Measurements from ENCODE around the gene ZNF836. TPM values are rescaled to one million over a fixed set of nuclear protein-coding genes. Genes with fewer than 3 reads are reported as not detected.

ZNF836 gene
- total RNA-seq, 1 experiment from 2014 or later, result 14.3 TPM

DNA sequence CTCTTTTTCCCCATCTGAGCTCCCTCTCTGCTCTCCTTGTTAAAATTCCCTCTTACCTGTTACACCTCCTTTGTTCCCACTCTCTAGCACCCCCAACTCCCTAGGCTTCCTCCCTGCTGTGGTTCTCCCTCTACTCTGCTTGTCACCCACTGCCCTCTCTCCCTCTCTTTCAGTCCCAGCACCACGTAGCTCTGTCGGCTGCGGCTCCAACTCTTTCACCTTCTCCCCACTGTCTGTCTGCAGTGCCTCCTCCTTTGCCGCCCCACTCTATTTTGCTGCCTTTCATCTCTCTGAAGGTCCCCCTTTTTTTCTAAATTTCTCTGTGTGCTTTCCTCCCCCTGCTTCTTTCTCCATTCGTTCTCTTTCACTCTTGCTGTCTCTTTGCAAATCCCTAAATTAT lies 1.1 kb downstream of the ZNF836 start:
- TF ChIP-seq, protein P1, sequence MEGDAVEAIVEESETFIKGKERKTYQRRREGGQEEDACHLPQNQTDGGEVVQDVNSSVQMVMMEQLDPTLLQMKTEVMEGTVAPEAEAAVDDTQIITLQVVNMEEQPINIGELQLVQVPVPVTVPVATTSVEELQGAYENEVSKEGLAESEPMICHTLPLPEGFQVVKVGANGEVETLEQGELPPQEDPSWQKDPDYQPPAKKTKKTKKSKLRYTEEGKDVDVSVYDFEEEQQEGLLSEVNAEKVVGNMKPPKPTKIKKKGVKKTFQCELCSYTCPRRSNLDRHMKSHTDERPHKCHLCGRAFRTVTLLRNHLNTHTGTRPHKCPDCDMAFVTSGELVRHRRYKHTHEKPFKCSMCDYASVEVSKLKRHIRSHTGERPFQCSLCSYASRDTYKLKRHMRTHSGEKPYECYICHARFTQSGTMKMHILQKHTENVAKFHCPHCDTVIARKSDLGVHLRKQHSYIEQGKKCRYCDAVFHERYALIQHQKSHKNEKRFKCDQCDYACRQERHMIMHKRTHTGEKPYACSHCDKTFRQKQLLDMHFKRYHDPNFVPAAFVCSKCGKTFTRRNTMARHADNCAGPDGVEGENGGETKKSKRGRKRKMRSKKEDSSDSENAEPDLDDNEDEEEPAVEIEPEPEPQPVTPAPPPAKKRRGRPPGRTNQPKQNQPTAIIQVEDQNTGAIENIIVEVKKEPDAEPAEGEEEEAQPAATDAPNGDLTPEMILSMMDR (conservative IDR thresholded peaks at IDR 0.05), result no peak
- no peak for TF ChIP-seq EZH2 (IDR thresholded peaks at IDR 0.05; ENCODE audit: low read depth)
- no peaks in the 10 kb centered on the region for H3K27me3 ChIP-seq (ENCODE audit: insufficient read depth, low read depth)
- H3K4me1 ChIP-seq (replicated peaks; ENCODE audit: insufficient read depth), result 0 out of 2 replicates have a peak, but pooled peaks cover 7% of the 10 kb centered on the region
- peak overlapping the region; percentile 97 for H2AFZ ChIP-seq
- ChIA-PET CTCF (no interaction called here), POLR2A (ENCODE audit: unreplicated experiment) (interaction anchor here (0.7 kb wide), 1 partner anchor 1141 kb away, joined by 5 read pairs; no protein-coding TSS in a partner anchor)
- no peaks in the 10 kb centered on the region for H3K9me2 ChIP-seq (ENCODE audit: insufficient read depth)
- no peaks in the 10 kb centered on the region for H3K79me2 ChIP-seq (ENCODE audit: low read depth)
- no TSS peak for BruUV-seq (replicated peaks)
- H4K20me1 ChIP-seq (ENCODE audit: insufficient read depth), result no peaks in the 10 kb centered on the region
- no peaks in the 10 kb centered on the region for H3F3A ChIP-seq (ENCODE audit: insufficient read depth, low read depth)
- DNase-seq, result no peak
- H3K4me3 ChIP-seq, result peak overlapping the region; percentile 95
- H3K27ac ChIP-seq, result no peak overlapping the region
- H3K9me3 ChIP-seq (ENCODE audit: insufficient read depth, low read depth), result peaks cover 10% of the 10 kb centered on the region; the same call in 1 of the 2 replicates
- peak overlapping the region; percentile 99 for H3K4me2 ChIP-seq
- peaks cover 29% of the 10 kb centered on the region for H3K36me3 ChIP-seq (ENCODE audit: low read depth)
- intact Hi-C loops (cut with micrococcal nuclease; ENCODE audit: unreplicated experiment), result no loop called here

DNA sequence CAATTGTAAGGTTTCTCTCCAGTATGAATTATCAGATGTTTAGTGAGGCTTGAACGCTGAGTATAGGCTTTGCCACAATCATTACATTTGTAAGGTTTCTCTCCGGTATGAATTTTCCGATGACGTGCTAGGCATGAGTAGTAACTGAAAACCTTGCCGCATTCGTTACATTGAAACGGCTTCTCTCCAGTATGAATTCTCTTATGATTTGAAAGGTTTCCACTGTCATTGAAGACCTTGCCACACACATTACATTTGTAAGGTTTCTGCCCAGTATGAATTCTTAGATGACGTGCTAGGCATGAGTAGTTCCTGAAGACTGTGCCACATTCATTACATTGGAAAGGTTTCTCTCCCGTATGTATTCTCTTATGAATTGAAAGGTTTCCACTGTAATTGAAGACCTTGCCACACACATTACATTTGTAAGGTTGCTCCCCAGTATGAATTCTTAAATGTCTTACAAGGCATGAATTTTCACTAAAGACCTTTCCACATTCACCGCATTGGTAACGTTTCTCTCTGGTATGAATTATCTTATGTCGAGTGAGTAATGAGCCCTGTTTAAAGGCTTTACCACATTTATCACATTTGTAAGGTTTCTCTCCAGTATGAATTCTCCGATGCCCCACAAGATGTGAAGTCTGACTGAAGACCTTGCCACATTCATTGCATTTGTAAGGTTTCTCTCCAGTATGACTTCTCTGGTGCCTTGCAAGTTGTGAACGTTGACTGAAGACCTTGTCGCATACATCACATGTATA lies 15.6 kb downstream of the ZNF836 start:
- TF ChIP-seq, protein P1 (conservative IDR thresholded peaks at IDR 0.05), result no peak
- TF ChIP-seq EZH2 (IDR thresholded peaks at IDR 0.05; ENCODE audit: low read depth), result no peak
- no peak overlapping the region for H3K4me2 ChIP-seq
- no TSS peak for BruUV-seq (replicated peaks)
- no peak overlapping the region for H2AFZ ChIP-seq
- H3K9me2 ChIP-seq (ENCODE audit: insufficient read depth), result no peaks in the 10 kb centered on the region
- CTCF ChIA-PET, result no interaction called here
- H3K79me2 ChIP-seq (ENCODE audit: low read depth), result no peaks in the 10 kb centered on the region
- intact Hi-C loops (cut with micrococcal nuclease; ENCODE audit: unreplicated experiment), result no loop called here
- no peak overlapping the region for H3K4me3 ChIP-seq
- H4K20me1 ChIP-seq (ENCODE audit: insufficient read depth), result no peaks in the 10 kb centered on the region
- H3K27ac ChIP-seq, result no peak overlapping the region
- POLR2A ChIA-PET (ENCODE audit: unreplicated experiment), result interaction anchor here (0.7 kb wide), 1 partner anchor 15 kb away, joined by 4 read pairs; no protein-coding TSS in a partner anchor
- peaks cover 15% of the 10 kb centered on the region for H3K36me3 ChIP-seq (ENCODE audit: low read depth)
- H3K4me1 ChIP-seq (replicated peaks; ENCODE audit: insufficient read depth), result no peaks in the 10 kb centered on the region
- no peaks in the 10 kb centered on the region for H3F3A ChIP-seq (ENCODE audit: insufficient read depth, low read depth)
- no peak for DNase-seq
- H3K9me3 ChIP-seq (ENCODE audit: insufficient read depth, low read depth), result peaks cover 85% of the 10 kb centered on the region
- no peaks in the 10 kb centered on the region for H3K27me3 ChIP-seq (ENCODE audit: insufficient read depth, low read depth)

DNA sequence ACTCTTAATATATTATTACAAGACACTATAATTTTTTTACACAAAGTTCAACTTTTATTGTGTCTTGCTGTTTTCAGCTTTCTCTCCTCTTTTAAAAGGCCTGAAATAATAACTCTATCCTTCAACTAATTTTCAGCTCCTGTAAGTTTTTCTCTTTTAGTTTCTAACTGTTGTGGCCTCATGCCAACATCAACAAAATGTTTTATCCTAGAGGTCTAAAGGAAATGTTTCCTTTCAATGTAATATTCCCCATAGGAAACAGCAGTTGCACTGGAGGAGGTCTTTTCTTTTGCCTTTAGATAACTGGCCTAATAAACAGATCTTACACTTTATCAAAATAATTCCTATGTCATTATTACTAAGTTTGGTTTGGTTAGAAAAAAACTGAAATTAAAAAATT lies 23.2 kb downstream of the ZNF836 start:
- Histone ChIP-seq H3F3A (ENCODE audit: insufficient read depth, low read depth) (peaks cover 1% of the 10 kb centered on the region; the same call in 1 of the 2 replicates), H3K4me1 (replicated peaks; ENCODE audit: insufficient read depth) (no peaks in the 10 kb centered on the region; the same call in 1 of the 2 replicates), H2AFZ (no peak overlapping the region), H3K4me3 (no peak overlapping the region), H3K27me3 (ENCODE audit: insufficient read depth, low read depth) (no peaks in the 10 kb centered on the region), H4K20me1 (ENCODE audit: insufficient read depth) (no peaks in the 10 kb centered on the region), H3K9me3 (ENCODE audit: insufficient read depth, low read depth) (peaks cover 52% of the 10 kb centered on the region), H3K27ac (no peak overlapping the region), H3K36me3 (ENCODE audit: low read depth) (no peaks in the 10 kb centered on the region), H3K9me2 (ENCODE audit: insufficient read depth) (no peaks in the 10 kb centered on the region), H3K4me2 (no peak overlapping the region), H3K79me2 (ENCODE audit: low read depth) (no peaks in the 10 kb centered on the region)
- CTCF ChIA-PET, result no interaction called here
- BruUV-seq (replicated peaks), result no TSS peak
- TF ChIP-seq EZH2 (IDR thresholded peaks at IDR 0.05; ENCODE audit: low read depth), result no peak
- TF ChIP-seq, protein P1 (conservative IDR thresholded peaks at IDR 0.05), result no peak
- intact Hi-C loops (cut with micrococcal nuclease; ENCODE audit: unreplicated experiment), result no loop called here
- DNase-seq, result no peak
- POLR2A ChIA-PET (ENCODE audit: unreplicated experiment), result no interaction called here

All from PC-9 (cell line).